Left renal pelvis (tissue), 4 donors: ENCODE data around the gene CLIP2. TPM values are rescaled to one million over a fixed set of nuclear protein-coding genes. Genes with fewer than 3 reads are reported as not detected.
A peak's percentile ranks its signal among the peaks of the same experiment; 100 is the strongest.
"Not testable (repeated sequence)": the region's sequence is repeated elsewhere in the genome, so short reads cannot be mapped to it uniquely, and the experiment has no call there.

Experiments used
- DNase-seq, 4 donors: peaks; one replicate each; pipeline ENCODE4 v3.0.0-alpha.2; 2013; ENCODE audit warnings: low read depth in 4 of 4, low spot score in 3 of 4
- polyA plus RNA-seq, 4 donors: library from polyadenylated mRNA; unstranded; fragments of 120-200 nt; gene quantifications; one replicate each; pipeline ENCODE4 v1.2.1, GENCODE V29; 2013; ENCODE audit not compliant: insufficient read length in 4 of 4

The CLIP2 gene
- polyA plus RNA-seq, 4 donors: 21.8 to 30.2 (median 26.4) TPM

DNA sequence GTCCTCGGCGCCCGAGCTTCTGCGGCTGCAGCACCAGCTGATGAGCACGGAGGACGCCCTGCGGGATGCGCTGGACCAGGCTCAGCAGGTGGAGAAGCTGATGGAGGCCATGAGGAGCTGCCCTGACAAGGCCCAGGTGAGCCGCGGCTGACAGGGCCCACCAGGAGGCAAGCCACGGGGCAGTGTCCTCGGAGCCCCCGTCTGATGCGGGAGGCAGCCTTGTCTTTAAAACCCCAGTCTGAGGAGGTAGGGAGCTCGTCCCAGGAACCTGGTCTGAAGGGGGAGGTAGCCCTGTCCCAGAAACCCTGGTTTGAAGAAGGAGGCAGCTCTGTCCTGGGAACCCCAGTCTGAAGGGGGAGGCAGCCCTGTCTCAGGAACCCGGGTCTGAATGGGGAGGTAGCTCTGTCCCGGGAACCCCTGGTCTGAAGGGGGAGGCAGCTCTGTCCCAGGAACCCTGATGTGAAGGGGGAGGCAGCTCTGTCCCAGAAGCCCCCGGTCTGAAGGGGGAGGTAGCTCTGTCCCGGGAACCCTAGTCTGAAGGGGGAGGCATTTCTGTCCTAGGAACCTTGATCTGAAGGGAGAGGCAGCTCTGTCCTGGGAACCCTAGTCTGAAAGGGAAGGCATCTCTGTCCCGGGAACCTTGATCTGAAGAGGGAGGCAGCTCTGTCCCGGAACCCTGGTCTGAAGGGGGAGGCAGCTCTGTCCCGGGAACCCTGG, 111.4 kb downstream of the CLIP2 start:
- DNase-seq: no peak

GRCh38 chr7:74401137-74401859, 112.1 kb downstream of the CLIP2 start:
- DNase-seq: peak in 1 of 4 donors; percentile 37

GRCh38 chr7:74402668-74403067, 113.5 kb downstream of the CLIP2 start:
- DNase-seq: not testable (repeated sequence)

DNA sequence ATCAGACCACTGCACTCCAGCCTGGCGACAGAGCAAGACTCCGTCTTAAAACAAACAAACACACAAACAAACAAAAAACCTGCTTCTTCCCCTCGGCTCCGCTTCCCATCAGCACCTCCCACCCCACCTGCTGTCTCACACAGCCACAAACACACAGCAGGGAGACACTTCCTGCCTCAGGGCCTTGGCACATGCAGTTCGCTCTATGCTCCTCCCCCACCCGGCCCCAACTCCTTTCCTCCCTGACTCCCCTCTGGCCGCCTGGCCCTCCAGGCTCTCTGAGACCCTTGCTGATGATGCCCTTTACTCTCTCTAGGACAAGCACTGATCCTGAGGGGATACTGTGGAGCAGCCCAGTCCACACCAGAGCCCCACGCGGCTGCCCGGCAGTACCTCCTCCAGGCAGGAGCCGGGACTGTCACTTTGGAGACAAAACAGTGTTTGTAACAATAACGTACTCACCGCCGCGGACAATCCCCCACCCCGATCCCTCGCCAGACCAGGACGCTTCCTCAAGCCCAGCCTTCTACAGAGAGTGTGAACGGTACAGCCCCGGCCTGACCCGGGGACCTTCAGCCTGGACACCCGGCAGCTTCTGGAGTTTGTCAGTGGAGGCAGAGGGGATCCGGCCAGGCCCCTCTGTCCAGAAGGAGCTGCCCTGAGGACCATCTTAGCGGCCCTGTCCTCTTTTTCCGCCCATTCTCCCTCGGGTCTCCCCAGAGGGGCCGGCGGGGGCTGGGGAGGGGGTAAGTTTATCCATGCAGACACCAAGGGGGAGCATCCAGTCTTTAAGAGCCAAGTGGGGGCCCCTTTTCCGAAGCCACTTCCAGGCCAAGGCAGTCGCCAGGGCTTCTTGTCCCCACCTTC, 114.5 kb downstream of the CLIP2 start:
- DNase-seq: no peak

GRCh38 chr7:74404388-74404700, 115.1 kb downstream of the CLIP2 start:
- DNase-seq: no peak

- DNase-seq: no peak
These were observed 115.5 kb downstream of the CLIP2 start for GRCh38 chr7:74404741-74405140.

DNA sequence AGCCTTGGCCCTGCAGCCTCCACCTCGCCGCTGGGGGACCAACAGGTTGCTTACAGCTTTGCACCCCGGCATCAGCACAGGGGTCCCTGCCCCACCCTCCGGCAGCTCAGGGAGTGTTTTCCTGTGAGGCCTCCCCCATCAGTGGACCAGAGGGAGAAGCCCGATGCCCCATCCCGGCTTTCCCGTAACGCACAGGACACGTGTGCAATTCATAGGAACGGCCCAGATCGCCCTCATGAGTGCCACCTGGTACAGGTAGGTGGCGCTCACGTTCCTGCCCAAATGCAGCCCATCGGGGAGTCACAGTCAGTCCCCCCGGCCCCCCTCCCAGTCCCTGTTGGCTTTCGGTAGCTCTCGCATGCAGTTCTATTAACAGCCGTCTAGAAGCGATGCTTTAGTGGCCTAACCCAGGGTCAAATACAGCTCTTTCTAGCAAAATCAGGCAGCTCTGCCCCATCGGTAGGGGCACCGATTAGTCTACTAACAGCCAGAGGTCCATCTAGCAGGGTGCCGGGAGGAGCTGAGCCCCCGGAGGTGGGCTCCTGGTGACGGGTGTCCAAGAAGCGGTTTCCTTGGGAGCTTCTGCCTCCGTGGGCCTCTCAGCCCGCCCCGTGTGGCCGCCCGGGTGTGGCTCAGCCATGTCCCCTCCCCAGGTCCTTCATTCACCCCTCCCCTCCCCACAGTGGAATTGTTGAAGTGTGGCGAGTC, 116.1 kb downstream of the CLIP2 start:
- DNase-seq: no peak

DNA sequence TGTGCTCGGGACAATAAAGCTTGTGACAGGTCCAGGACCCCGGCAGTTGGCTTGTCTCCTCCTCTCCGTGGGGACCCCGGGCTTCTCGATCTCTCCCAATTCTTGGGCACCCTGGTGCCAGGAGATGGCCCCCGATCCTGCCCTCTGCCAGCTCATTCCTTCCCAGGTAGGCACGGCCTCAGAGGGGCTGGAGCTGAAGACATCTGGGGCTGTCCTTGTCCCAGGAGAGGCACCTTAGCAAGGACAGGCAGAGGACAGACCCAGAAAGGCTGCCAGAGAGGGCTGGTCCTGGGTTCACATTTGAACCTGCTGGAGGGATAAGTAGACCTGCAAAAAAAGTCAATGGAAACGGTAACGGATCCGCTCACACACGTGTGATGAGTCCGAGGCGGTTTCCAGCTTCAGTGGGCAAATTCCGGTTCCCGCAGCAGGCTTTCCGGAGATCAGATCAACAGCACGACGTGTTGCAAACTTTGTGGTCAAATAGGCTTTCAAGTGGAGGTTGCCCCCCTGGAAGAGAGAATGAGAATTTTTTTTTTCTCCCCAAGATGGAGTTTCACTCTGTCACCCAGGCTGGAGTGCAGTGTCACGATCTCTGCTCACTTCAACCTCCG, 116.8 kb downstream of the CLIP2 start:
- no peak for DNase-seq

DNA sequence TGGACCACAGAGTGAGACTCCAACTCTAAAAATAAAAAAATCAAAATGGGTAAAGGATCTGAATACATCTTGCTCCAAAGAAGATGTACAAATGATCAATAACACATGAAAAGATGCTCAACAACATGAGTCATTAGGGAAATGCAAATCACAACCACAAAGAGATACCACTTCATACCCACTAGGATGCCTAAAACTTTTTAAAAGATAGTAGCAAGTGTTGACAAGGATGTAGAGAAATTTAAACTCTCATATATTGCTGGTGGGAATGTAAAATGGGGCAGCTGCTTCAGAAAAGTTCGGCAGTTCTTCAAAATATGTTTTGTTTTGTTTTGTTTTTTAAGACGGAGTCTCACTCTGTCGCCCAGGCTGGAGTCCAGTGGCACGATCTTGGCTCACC, 118.8 kb downstream of the CLIP2 start:
- no peak for DNase-seq

GRCh38 chr7:74409571-74409970, 120.4 kb downstream of the CLIP2 start:
- no peak for DNase-seq

DNA sequence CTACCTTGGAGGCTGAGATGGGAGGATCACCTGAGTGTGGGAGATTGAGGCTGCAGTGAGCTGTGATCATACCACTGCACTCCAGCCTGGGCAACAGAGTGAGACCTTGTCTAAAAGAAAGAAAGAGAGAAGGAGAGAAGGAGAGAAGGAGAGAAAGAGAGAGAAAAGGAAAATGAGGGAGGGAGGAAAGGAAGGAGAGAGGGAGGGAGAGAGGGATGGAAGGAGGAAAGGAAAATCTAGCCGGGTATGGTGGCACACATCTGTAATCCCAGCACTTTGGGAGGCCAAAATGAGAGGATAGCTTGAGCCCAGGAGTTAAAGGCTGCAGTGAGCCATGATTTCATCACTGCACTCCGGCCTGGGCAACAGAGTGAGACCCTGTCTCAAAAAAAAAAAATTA, 121.6 kb downstream of the CLIP2 start:
- no peak for DNase-seq

DNA sequence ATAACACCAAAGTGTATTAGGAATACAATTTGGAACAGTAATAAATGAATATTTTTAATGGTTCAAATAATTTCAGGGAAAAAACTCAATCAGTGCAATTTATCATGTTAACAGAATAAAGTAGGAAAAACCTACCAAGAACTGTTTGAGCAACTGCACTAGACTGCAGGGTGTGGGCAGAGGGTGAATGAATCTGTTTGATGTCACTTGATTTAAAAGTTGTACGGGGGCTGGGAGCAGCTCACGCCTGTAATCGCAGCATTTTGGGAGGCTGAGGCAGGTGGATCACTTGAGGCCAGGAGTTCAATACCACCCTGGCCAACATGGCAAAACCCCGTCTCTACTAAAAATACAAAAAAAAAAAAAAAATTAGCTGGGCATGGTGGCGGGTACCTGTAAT, 122.4 kb downstream of the CLIP2 start:
- DNase-seq: not testable (repeated sequence)

DNA sequence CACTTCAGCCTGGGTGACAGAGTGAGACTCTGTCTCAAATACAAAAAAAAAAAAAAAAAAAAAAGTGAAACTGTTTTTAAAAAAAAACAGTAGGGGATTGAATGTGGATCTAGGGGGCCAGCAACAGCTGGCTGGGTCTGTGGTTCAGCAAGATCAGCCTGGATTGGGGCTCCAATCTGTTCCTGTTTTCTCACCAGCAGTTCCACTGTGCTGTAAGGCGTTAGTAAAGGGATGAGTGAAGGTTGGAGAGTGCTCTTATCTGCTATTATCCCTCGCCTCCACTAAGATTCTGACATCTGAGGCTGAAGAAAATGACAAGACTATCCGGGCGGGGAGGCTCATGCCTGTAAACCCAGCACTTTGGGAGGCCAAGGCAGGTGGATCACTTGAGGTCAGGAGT, 122.8 kb downstream of the CLIP2 start:
- no peak for DNase-seq

DNA sequence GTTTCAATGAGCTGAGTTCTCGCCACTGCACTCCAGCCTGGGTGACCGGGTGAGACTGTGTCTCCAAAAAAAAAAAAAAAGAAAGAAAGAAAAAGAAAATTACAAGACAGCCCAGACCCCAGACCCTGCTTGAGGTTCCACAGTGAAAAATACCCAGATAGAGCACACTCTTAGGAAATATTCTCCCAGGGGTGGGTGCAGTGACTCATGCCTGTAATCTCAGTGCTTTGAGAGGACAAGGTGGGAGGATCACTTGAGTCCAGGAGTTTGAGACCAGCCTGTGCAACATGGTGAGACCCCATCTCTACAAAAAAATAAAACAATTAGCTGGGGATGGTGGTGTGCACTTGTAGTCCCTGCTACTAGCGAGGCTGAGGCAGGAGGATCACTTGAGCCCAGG, 123.4 kb downstream of the CLIP2 start:
- no peak for DNase-seq

- DNase-seq: not testable (repeated sequence)
These were observed 125.6 kb downstream of the CLIP2 start for GRCh38 chr7:74414595-74415333.

GRCh38 chr7:74417419-74417971, 128.3 kb downstream of the CLIP2 start:
- peak in 1 of 4 donors; percentile 47 for DNase-seq

GRCh38 chr7:74418076-74418475, 128.9 kb downstream of the CLIP2 start:
- DNase-seq: no peak

DNA sequence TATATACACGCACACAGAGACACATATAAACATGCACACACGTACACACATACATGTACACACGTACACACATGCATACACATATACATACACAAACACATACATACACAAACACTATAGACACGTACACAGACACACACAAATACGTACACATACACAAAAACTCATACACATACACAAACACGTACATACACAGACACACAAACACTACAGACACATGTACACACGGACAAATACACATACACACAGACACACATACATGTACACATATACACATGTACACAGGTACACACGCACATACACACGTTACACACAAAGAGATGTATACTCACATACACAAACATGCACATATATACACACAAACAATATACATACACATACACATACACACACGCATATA, 129.3 kb downstream of the CLIP2 start:
- DNase-seq: no peak

DNA sequence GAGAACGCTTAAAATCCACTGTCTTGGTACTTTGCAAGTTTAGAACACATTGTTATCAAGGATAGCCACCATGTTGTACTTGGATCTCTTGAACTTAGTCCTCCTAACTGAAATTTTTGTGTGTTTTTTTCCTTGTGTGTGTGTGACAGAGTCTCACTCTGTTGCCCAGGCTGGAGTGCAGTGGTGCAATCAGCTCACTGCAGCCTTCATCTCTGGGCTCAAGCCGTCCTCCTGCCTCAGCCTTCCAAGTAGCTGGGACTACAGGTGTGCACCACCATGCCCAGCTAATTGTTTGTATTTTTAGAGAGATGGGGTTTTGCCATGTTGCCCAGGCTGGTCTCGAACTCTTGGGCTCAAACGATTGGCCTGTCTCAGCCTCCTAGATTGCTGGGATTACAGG, 130.0 kb downstream of the CLIP2 start:
- not testable (repeated sequence) for DNase-seq
